Stimulated activated CD4-positive, alpha-beta T cell treated with anti-CD3 and anti-CD28 coated beads, Interleukin-12 subunit alpha, Interleukin-12 subunit beta, amount 100 ng/mL, for 48 hours (primary cell): ENCODE data around the gene LMNTD2.
A peak's percentile ranks its signal among the peaks of the same experiment; 100 is the strongest.
"Not testable (repeated sequence)": the region's sequence is repeated elsewhere in the genome, so short reads cannot be mapped to it uniquely, and the experiment has no call there.

ENCODE experiments used
- DNase-seq, 3 donors: peaks; one replicate each; pipeline ENCODE4 v3.0.0-alpha.2; 2020; ENCODE audit warnings: low read depth in 2 of 3, low spot score in 1 of 3

Gene LMNTD2

GRCh38 chr11:587978-588380 is 27.4 kb upstream of the LMNTD2 start:
- peak; percentile 34 to 69 (median 54) for DNase-seq

DNA sequence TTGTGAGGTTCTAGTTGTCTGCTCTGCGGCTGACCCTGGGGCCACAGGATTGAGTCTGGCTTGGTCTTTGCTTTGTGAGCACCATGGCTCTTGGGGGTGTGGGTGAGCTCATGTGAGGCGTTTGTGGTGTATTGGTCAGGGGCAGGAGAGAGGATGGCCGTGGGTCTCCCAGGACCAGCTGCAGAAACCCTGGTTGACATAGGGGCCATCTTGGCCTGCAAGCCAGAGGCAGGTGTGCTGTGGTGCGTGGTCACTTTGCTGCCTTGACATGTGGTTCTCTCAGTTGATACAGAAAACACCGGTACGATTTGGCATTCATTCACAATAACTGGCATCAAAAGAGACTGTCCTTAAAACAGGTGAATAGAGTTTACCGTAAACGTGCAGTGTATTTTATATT is 27.0 kb upstream of the LMNTD2 start:
- DNase-seq, result no peak

DNA sequence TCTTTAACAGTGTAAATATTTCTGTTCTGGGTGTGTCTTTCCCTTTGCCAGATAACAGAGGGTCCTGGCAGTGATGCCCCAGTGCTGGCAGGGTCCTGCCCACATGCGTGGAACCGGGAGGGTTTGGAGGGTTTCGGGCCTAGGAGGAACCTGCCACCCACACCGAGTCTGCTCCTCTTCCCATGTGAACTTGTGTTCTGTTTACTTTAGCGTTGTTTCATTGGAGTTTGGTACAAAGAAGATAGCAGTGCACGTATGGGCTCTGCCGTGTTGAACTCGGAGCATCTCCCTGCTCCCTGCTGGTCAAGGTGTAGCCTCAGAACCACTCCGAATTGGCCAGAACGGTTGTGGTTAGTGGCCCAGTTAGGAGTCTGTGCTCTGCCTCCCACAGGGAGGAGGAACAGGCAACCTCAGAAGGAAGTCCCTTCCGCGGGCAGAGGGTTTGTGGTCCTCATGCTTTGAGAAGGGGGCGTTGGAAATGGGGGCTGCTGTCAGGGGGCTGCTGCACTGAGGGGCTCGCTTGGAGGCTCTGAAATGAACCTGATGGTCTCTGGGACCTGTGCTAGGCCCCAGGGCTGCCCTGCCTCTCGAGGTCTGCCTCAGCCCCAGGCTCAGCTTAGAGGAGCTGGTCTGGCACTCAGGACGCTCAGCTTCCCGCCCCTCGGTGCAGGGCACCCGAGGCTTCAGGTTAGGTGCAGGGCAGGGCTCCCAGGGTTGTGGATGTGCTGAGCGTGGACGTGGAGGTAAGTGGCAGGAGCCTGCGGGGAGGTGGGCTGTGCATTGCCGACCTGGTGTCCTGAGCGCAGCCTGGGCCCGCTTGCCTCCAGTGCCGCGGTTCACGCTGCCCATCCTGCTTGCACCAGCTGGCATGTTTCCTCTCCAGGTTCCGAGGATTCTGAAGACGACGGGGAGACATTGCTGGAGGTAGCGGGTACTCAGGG is 26.1 kb upstream of the LMNTD2 start:
- no peak for DNase-seq

GRCh38 chr11:584287-584686 is 23.7 kb upstream of the LMNTD2 start:
- DNase-seq, result no peak

DNA sequence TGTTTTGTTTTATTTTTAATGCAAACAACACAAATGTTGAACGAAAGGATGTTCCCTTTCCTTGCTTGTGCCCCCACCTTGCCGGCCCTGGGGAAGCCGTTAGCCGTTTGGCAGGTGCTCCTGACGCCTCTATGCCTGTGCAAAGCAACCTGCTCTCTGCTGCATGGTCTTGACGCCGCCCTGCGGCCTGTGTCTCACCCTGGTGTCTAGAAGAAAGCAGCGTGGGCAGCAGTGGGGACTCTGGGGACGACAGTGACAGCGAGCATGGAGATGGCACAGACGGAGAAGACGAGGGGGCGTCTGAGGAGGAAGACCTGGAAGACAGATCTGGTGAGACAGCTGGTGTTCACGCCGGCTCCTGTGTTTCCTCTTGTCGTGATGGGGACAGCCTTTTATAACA is 21.2 kb upstream of the LMNTD2 start:
- DNase-seq, result no peak

DNA sequence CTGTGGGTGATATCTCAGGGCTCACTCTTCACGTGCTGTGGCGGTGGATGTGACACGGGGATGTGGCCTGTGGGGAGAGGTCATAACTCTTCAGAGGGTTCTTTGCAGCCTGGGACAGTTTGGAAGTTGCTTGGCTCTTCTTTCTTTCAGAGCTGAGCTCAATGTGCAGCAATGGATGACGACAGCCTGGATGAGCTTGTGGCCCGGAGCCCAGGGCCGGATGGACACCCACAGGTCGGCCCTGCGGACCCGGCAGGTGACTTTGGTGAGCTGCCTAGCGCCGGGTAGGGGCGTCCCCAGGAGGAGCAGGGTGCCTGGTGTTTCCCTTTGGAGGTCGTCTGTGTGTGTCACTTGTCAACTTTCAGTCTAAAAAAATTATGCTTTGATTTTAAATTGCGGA is 20.8 kb upstream of the LMNTD2 start:
- DNase-seq, result no peak

- no peak for DNase-seq
These were observed 19.5 kb upstream of the LMNTD2 start for GRCh38 chr11:579830-580601.

DNA sequence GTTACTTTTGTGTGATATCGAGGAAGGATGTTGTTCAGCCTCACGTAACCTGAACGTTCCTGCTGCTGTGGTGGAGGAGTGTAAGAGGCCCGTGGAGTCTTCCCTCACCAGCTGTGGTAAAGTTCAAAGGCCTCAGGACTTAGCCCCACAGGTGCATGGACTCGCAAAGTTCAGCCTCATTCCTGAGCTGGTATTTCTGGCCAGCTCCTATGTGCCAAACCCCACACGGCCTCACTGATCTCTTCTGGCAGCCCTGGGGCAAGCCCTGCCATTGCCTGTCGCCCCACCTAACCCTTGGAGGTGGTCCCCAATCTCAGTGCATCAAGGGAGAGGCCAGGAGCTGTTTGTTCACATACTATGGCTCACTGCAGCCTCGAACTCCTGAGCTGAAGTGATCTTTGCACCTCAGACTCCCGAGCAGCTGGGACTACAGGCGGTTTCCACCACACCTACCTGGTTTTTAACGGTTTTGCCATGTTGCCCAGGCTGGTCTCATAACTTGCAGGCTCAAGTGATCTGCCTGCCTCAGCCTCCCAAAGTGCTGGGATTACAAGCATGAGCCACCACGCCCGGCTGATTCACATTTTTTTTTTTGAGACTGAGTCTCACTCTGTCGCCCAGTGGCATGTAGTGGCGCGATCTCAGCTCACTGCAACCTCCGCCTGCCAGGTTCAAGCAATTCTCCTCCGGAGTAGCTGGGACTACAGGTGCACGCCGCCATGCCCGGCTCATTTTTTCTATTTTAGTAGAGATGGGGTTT is 17.9 kb upstream of the LMNTD2 start:
- DNase-seq, result no peak

DNA sequence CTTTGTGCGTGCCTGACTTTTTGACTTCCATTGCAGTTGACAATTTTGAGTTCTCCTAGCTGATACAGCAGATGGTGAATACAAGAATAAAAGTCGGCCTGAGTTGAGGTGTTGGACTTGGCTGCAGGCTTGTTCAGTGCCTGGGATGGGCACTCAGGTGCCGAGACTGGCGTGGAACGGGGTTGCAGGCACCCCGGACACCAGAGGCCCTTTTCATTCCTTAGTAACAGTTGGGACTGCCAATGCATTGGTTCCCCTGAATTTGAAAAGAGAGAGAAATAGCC is 17.0 kb upstream of the LMNTD2 start:
- no peak for DNase-seq

- no peak for DNase-seq
These were observed 16.5 kb upstream of the LMNTD2 start for GRCh38 chr11:576811-577610.

GRCh38 chr11:575996-576768 is 15.6 kb upstream of the LMNTD2 start, which contains the start of gene PHRF1:
TSS of gene PHRF1 (plus strand) at chr11:576470. CDS start at chr11:581513, 5,043 bp downstream.
- DNase-seq, result peak; percentile 86 to 94 (median 91)

DNA sequence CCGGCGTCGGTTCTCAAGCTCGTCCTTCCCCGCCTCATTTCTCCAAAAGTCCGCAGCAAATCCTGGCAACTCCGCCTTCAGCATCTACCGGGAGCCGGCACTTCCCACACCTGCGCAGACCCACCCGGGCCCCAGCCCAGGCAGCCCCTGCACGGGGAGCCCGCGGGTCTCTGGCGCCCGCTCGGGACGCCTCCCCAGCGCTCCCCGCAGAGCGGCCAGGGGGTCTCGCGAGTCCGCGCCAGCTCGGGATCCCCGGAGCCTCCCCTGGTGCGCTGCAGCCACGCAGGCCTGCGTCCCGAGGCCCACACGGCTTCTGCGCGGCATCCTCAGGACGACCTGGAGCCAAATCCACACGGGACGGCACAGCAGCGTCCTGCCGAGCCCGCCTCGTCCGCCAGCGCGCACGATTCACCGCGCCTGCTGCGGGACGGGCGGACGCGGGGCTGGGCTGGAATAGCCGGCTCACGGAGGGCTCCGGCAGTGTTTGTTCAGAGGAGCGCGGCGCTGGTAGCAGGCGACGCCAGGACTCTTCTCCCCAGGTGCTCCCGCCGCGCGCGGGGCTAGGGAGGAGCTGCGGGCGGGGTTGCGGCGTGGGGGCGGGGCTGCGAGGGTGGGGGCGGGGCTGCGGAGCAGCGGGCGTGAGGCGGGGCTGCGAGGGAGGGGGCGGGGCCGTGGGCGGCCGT is 14.9 kb upstream of the LMNTD2 start:
- no peak for DNase-seq

- no peak for DNase-seq
These were observed 14.2 kb upstream of the LMNTD2 start for GRCh38 chr11:574632-575312.

DNA sequence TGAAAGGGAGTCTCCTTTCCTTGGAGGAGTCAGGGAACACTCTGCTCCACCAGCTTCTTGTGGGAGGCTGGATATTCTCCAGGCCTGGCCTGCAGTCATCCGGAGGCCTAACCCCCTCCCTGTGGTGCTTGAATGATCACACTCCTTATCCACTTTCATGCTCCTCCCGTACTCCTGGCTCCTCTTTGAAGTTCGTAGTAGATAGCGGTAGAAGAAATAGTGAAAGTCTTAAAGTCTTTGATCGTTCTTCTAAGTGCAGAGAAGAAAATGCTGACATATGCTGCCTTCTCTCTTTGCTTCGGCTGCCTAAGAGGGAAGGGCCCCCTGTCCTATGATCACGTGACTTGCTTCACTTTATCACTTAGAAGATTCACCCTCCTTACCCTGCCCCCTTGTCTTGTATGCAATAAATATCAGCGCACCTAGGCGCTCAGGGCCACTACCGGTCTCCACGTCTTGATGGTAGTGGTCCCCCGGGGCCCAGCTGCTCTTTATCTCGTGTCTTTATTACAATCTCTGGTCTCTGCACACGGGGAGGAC is 13.6 kb upstream of the LMNTD2 start:
- not testable (repeated sequence) for DNase-seq

DNA sequence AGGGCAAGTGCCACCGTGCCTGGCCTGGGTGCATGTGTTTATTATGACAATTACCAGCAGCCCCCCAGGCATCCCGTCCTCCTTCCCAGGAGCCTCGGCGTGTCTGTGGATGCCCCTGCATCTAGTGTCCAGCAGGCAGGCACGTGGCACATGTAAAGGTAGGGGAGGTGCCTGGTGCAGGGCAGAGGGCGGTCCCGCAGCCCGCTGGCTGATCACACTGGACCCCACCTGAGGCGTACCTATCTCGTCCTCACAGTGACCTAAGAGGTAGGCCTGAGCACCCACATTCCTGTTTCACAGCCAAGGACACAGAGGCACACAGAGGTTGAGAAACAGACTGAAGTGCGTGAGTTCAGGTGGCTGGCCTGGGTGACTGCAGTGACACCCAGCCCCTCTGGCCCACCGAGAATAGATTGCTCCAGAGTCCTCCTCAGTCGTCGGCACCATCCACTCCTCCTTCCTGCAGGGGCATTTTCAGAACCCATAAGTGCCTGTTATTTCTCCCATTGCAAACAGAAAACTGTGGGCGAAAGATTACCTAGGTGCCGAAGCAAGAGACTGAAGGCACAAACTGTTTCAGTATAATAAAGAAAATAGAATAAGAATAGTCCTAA is 12.7 kb upstream of the LMNTD2 start:
- DNase-seq, result no peak

DNA sequence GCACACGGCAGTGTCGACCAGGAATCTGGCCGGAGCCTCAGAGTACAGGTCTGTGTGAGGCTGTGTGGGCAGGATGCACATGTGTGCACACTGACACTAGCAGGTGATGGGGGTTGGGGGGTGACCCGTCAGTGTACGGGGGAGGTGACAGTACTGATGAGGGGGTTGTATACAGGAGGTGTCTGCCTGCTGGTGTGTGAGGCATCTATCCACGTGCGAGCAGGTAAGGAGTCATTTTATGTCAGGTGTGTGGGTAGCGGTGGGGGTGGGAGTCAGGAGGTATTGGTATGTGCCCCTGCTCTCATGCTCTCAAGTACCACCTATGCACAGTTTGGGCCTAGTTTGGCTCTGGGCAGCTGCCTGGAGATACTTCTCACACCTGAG is 11.3 kb upstream of the LMNTD2 start:
- DNase-seq, result no peak

DNA sequence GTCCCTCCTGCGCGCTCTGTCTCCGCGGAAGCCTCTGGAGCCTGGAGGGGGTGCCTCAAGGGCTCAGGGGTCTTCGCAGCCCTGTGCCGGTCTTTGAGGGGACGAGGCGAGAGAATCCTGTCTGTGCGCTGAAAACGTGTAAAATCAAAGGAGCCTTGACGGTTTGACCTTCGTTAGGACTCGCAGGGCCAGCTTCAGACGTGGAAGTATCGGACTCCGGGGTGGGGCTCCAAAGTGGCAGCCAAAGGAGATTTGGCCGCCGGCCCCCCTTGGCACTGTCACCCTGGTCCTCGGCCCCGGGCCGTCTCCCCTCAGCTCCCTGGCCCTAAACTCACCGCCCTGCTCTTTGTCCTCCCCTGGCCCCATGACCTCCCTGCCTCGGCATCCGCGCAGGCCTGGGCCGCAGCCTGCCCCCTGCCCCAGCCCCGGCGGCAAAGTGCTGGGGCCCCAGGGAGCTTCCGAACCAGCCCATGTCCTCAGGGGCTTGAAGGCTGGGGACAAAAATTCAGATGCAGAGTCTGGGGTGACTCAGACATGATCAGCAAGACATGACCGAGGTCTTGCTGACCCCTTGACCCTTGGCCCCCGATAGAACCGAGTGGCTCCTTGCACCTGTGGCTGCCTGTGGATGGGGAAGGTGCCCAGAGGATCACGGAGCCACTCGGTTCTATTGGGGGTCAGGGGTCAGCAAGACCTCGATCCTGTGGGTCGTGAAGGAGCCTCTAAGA is 8.8 kb upstream of the LMNTD2 start:
- DNase-seq, result no peak
